ENCODE results near the gene RNF26. TPM values are rescaled to one million over a fixed set of nuclear protein-coding genes. Genes with fewer than 3 reads are reported as not detected.

The RNF26 gene
- 1.9 and 2.7 TPM in 2 replicates for total RNA-seq (ENCODE audit: low replicate concordance)

GRCh38 chr11:119334174-119334930, at the start of gene RNF26:
RNF26 (plus strand) TSS chr11:119334527; CDS start chr11:119335123, 596 bp downstream.

GRCh38 chr11:119316729-119317591, 17.4 kb upstream of the RNF26 start, which contains the start of gene MCAM:
MCAM (minus strand) TSS chr11:119317130; CDS start chr11:119317101, 29 bp downstream.

DNA sequence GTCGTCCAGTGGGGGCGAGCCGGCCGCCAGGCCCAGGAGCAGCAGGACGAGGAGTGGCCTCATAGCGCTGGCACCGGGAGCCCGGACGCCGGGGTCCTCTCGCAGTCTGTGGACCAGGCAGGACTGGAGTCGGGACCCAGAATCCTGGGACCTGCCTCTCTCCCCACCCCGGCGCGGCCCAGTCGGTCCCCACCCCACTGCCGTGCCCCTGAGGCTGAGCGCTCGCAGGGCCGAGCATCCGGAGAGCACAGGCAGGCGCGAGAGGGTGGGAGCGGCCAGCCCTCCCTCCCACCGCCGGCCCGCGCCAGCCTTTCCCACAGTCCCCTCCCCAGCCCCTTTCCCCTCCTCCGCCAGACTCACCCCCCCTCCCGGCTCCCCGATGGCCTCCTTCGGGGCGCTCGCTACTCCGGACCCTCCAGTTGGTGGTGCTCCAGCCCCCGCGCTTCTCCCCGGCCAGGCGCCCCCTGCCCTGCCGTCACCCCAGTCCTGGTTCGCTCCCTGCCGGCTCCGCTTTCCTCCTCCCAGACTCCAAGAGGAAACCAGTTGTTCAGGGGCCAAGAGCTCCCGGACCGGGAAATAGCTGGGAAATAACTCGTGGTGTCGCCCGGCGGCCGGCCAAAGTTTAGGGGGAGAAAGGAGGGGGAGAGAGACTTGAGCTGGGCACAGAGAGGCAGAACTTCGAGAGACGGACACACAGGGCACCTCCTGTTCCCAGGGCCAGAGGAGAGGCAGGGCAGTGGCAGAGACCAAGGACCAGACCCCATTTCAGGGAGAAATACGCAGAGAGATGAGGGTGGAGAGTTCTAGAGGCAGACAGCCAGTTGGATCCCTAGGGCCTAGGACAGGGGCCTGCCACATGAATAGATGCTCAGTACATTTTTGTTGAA, 6.3 kb downstream of the RNF26 start, which contains the start of gene C1QTNF5:
Gene C1QTNF5, minus strand, starts transcription at position 549 of the 887 bp plus-strand sequence. Its CDS starts 486 bp downstream, at position 63.

GRCh38 chr11:119346605-119347004, 12.3 kb downstream of the RNF26 start, which contains the start of gene MFRP:
MFRP (minus strand) TSS chr11:119346705; CDS start chr11:119346513, 192 bp downstream.

DNA sequence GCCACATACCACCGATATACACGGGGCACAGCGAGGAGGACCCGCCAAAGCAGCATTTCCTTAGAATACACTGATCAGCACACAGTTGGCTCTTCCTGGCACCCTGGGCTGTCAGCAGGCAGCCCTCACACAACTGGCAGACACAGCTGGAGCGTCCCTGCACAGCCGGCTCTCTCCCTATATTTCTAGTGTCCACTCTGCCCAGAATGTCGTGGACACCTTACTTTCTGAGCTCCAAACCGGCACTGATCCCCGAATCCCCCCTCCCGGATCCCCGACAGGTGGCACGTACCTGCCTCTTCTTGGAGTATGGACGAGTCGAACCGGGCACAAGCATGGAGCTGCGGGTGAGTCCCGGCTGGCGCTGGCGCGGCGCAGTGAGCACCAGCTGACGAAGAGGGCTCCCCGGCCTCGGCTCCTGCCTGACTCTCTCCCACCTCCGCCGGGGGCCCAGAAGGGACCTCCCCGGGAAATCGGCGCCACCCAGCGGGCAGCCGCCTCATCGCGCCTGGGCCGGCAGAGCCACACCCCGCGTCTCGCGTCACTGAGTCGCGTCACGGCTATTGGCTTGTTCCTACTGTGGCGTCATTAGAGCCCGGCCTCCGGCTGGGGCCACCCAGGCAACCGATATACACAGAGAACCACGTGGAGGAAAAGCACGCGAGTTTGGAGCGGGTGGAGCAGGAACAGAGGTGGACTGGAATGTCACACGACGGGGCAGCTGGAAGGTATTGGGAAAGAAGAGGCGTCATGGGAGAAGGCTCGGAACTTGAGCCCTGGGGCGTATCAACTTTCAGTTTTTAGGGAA, 47.1 kb downstream of the RNF26 start, which contains the start of gene USP2:
Gene USP2, minus strand, starts transcription at position 510 of the 808 bp plus-strand sequence. CDS start 8,210 bp downstream, outside the sequence.

Other genes starting within 250 kb of the RNF26 start
- gene HMBS, start 249.6 kb upstream of the RNF26 start, total RNA-seq (ENCODE audit: low replicate concordance), result 4.1 and 7.6 TPM in 2 replicates
- 9.8 and 19.9 TPM in 2 replicates for gene DPAGT1, start 232.7 kb upstream of the RNF26 start, total RNA-seq (ENCODE audit: low replicate concordance)
- 1.1 and 4.4 TPM in 2 replicates for gene C2CD2L, start 227.2 kb upstream of the RNF26 start, total RNA-seq (ENCODE audit: low replicate concordance)
- gene HINFP, start 212.9 kb upstream of the RNF26 start, total RNA-seq (ENCODE audit: low replicate concordance), result 10.9 and 18.8 TPM in 2 replicates
- under 0.01 and 0.15 TPM in 2 replicates for gene ABCG4, start 185.5 kb upstream of the RNF26 start, total RNA-seq (ENCODE audit: low replicate concordance)
- gene NLRX1, start 165.8 kb upstream of the RNF26 start, total RNA-seq (ENCODE audit: low replicate concordance), result 9.7 and 14.3 TPM in 2 replicates
- gene NHERF4, start 149.1 kb upstream of the RNF26 start, total RNA-seq (ENCODE audit: low replicate concordance), result 0.35 TPM in 1 of 2 replicates, not detected in the other
- 2.5 and 3.9 TPM in 2 replicates for gene CBL, start 128.2 kb upstream of the RNF26 start, total RNA-seq (ENCODE audit: low replicate concordance)
- 11.8 and 25.4 TPM in 2 replicates for gene MCAM, start 17.4 kb upstream of the RNF26 start, total RNA-seq (ENCODE audit: low replicate concordance)
- gene C1QTNF5, start 6.4 kb downstream of the RNF26 start, total RNA-seq (ENCODE audit: low replicate concordance), result 10.6 and 11.6 TPM in 2 replicates
- gene MFRP, start 12.2 kb downstream of the RNF26 start, total RNA-seq (ENCODE audit: low replicate concordance), result under 0.01 TPM in 1 of 2 replicates, not detected in the other
- under 0.01 TPM in 2 replicates for gene USP2, start 47.2 kb downstream of the RNF26 start, total RNA-seq (ENCODE audit: low replicate concordance)
- gene THY1, start 88.6 kb downstream of the RNF26 start, total RNA-seq (ENCODE audit: low replicate concordance), result 7.3 and 272 TPM in 2 replicates

All from smooth muscle cell of the coronary artery (primary cell).